Heart right ventricle (tissue), 16 donors: Measurements from ENCODE around the gene ATP6V0E1. TPM values are rescaled to one million over a fixed set of nuclear protein-coding genes. Genes with fewer than 3 reads are reported as not detected.

Experiments used
- ATAC-seq, 8 donors: fragments of 200-7000 bp; cut with Tn5 transposase; one replicate each; pipeline ENCODE4 v1.9.1; 2020; ENCODE audit warnings: mild to moderate bottlenecking in 8 of 8, moderate library complexity in 8 of 8, moderate number of reproducible peaks in 1 of 8
- DNase-seq, 2 donors: peaks; one replicate each; pipeline ENCODE4 v3.0.0-alpha.2; 2020
- H3K27ac ChIP-seq, 10 donors: fragments of 200-600 bp; sonication (generic) in 2 of 10; one replicate each; pipeline versions ENCODE4 v1.5.0 to v1.8.0; 2020 to 2022; ENCODE audit warnings: mild to moderate bottlenecking in 3 of 10
- H3K27me3 ChIP-seq, 7 donors: fragments of 200-600 bp; one replicate each; pipeline ENCODE4 v1.8.0; 2021 to 2022; ENCODE audit warnings: mild to moderate bottlenecking in 2 of 7
- H3K36me3 ChIP-seq, 9 donors: fragments of 200-600 bp; sonication (generic) in 1 of 9; one replicate each; pipeline versions ENCODE4 v1.5.0 to v1.8.0; 2020 to 2022; ENCODE audit warnings: mild to moderate bottlenecking in 2 of 9
- H3K4me1 ChIP-seq, 9 donors: fragments of 200-600 bp; sonication (generic) in 1 of 9; one replicate each; pipeline versions ENCODE4 v1.5.0 to v1.8.0; 2020 to 2022; ENCODE audit warnings: mild to moderate bottlenecking in 4 of 9
- H3K4me3 ChIP-seq, 10 donors: fragments of 200-600 bp; sonication (generic) in 2 of 10; one replicate each; pipeline versions ENCODE4 v1.5.0 to v1.8.0; 2020 to 2022; ENCODE audit warnings: mild to moderate bottlenecking in 7 of 10, moderate library complexity in 2 of 10
- H3K9me3 ChIP-seq, 11 donors: fragments of 200-600 bp in 10 of 11; sonication (generic) in 2 of 11; one replicate each; pipeline versions ENCODE4 v1.5.0 to v1.8.0; 2013 to 2022; ENCODE audit warnings: mild to moderate bottlenecking in 2 of 11, control low read depth in 1 of 11, moderate library complexity in 1 of 11
- WGBS, 2 donors: extraction: QIAGEN DNeasy Blood & Tissue Kit; methylation state at CpG; one replicate each; pipeline ENCODE4 v1.1.7; 2013; ENCODE audit warnings: inconsistent platforms in 1 of 2; 5-methylcytosine and 5-hydroxymethylcytosine counted together
- intact Hi-C, 10 donors: fragments of 100-400 bp; cut with DNase I; formaldehyde crosslinking; loops; one replicate each; pipeline versions ENCODE4 v1.11.1 to v1.14.2; 2022
- polyA plus RNA-seq, 2 donors: library from polyadenylated mRNA; stranded (reverse); fragments of 200-250 nt; gene quantifications; one replicate each; pipeline ENCODE4 v1.2.3, GENCODE V29; 2013
- total RNA-seq, 10 donors: library from RNA; stranded (reverse); fragmentation: NEBNext Ultra II Directional in 3 of 10; extraction: Animal tissue kit (Norgen Biotek cat#: 25700) in 3 of 10; gene quantifications; one replicate each; pipeline versions ENCODE4 v1.2.1 to v1.2.4, GENCODE V29; 2021 to 2023
- TF ChIP-seq, protein P1 (sequence below), 9 donors: fragments of 200-600 bp; sonication (generic) in 2 of 9; IDR thresholded peaks; one replicate each; pipeline versions ENCODE4 v1.5.0 to v1.8.0; 2021 to 2022; ENCODE audit warnings: antibody characterized with exemption in 9 of 9, mild to moderate bottlenecking in 5 of 9, moderate library complexity in 1 of 9
- donor health status: Arrhythmogenic right ventricular cardiomyopathy.
- donor health status: ischemic (EF 13 %, LVEDD 7.1; RV severe dilation, severe dysfunction).
- donor health status: healthy with polysubstance abuse.
- donor health status: DM: no; HTN: yes; CAD: no.
- donor health status: DM: no; HTN: no; CAD: no.
- donor health status: ischemic (EF 25% LVEDD 6.9; RV normal size, moderate dysfunction).
- donor health status: ischemic (EF 25% LVEDD 5.7; RV mildly dilated, moderate dysfunction).
- donor health status: healthy.
- donor health status: DM: yes; HTN: yes; CAD: no.
- donor health status: Ischemic cardiomyopathy.
- donor health status: ischemic (EF 35%, LVEDD 5.7; RV mildly dilated, moderate dysfunction).
- donor health status: nonischemic (EF 11% LVEDD 7.7; RV severe dilation, severe dysfunction).
- donor health status: DM: yes; HTN: yes; CAD: no.
- donor health status: PGD.
- donor health status: ischemic (EF 29% LVEDD 5.4; RV normal size, mild dysfunction).
- donor health status: nonischemic (EF 23%, LVEDD 6.1; RV moderate dilation, normal function).

ATP6V0E1 gene
- total and polyA plus RNA-seq, 12 donors, result 134 to 271 (median 194) TPM

DNA sequence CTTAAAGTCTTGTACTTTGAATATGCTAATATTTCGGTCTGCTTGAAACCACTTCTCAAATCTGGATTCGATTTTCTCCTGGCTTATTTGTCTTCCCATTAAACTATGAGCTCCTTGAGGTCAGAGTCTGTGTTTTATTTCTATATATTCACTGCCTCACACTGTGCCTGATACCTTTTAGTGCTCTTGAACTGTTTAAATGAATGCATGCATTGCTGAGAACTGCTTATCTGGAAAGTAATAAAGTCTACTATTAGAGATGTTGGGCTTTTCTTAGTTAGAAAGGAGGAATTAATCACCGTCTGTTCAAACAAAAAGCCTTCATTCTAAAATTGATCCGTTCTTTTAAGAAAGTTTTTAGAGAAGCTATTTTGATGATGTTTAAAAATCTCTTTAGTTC lies 78.6 kb downstream of the ATP6V0E1 start:
- Histone ChIP-seq H3K4me3 (no peak overlapping the region), H3K36me3 (peaks cover 0 to 16% (median 0%) of the 10 kb centered on the region in 9 donors), H3K4me1 (peaks cover 0 to 73% (median 46%) of the 10 kb centered on the region in 9 donors), H3K27me3 (no peaks in the 10 kb centered on the region), H3K27ac (peak overlapping the region in 1 of 10 donors; percentile 3), H3K9me3 (no peaks in the 10 kb centered on the region)
- intact Hi-C loops, result loop anchor here in 1 of 10 donors (10.0 kb wide), 1 partner anchor 63 kb away; no protein-coding TSS in a partner anchor
- DNase-seq, result no peak
- TF ChIP-seq, protein P1, sequence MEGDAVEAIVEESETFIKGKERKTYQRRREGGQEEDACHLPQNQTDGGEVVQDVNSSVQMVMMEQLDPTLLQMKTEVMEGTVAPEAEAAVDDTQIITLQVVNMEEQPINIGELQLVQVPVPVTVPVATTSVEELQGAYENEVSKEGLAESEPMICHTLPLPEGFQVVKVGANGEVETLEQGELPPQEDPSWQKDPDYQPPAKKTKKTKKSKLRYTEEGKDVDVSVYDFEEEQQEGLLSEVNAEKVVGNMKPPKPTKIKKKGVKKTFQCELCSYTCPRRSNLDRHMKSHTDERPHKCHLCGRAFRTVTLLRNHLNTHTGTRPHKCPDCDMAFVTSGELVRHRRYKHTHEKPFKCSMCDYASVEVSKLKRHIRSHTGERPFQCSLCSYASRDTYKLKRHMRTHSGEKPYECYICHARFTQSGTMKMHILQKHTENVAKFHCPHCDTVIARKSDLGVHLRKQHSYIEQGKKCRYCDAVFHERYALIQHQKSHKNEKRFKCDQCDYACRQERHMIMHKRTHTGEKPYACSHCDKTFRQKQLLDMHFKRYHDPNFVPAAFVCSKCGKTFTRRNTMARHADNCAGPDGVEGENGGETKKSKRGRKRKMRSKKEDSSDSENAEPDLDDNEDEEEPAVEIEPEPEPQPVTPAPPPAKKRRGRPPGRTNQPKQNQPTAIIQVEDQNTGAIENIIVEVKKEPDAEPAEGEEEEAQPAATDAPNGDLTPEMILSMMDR (IDR thresholded peaks at IDR 0.05), result no peak
- ATAC-seq, result no peak
- 84 to 90% methylated on average over 4 of the region's 4 CpGs for WGBS, 2 donors

DNA sequence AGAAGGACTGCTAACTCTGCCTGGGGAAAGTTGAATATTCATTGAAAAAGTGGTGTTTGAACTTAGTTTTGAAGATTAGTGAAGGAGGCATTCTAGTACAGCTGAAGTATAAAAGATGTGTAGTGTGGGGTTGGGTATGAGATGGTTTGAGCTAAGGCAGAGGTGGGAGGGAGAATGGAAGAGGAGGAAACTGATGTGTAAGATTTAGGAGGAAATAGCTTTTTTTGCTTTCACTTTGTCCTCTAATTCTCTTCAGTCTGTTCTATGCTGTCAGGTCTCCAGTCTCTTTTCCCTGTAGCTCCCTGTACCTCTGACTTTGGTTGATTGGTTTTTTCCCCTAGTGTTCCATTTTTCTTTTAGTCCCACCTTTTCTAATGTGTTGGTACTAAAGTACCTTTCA lies 81.6 kb downstream of the ATP6V0E1 start:
- H3K27ac ChIP-seq, result peak overlapping the region in 2 of 10 donors; percentile 6 to 17
- no peaks in the 10 kb centered on the region for H3K9me3 ChIP-seq
- TF ChIP-seq, protein P1 (IDR thresholded peaks at IDR 0.05), result no peak
- no peak overlapping the region for H3K4me3 ChIP-seq
- no peaks in the 10 kb centered on the region for H3K27me3 ChIP-seq
- ATAC-seq (no peak), DNase-seq (no peak)
- H3K36me3 ChIP-seq, result peaks cover 0 to 16% (median 0%) of the 10 kb centered on the region in 9 donors
- H3K4me1 ChIP-seq, result peaks cover 0 to 68% (median 33%) of the 10 kb centered on the region in 9 donors
- intact Hi-C loops, result loop anchor here in 1 of 10 donors (10.0 kb wide), 1 partner anchor 60 kb away; no protein-coding TSS in a partner anchor

DNA sequence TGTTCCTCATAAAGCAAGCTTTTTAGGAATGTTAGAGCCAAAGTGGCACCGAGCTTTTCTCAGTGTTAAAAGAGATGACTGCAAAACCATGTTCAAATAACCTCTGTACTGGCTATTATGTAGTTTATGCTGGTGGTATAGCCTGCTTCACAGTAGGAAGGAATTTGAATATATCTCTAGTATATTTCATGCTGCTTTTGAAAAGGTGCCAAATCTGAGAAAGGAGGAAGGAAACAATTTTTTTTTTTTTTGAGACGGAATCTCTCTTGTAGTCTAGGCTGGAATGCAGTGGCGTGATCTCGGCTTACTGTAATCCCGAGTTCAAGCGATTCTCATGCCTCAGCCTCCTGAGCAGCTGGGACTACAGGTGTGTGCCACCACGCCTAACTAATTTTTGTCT lies 86.1 kb downstream of the ATP6V0E1 start:
- ATAC-seq, result peak in 2 of 8 donors; percentile 11 to 31
- WGBS, 2 donors, result 59 to 74% methylated on average over 7 of the region's 7 CpGs
- Histone ChIP-seq H3K9me3 (no peaks in the 10 kb centered on the region), H3K36me3 (peaks cover 0 to 2% (median 0%) of the 10 kb centered on the region in 9 donors), H3K27ac (no peak overlapping the region), H3K4me3 (no peak overlapping the region), H3K27me3 (no peaks in the 10 kb centered on the region), H3K4me1 (peaks cover 0 to 60% (median 33%) of the 10 kb centered on the region in 9 donors)
- intact Hi-C loops, result loop anchor here in 1 of 10 donors (10.0 kb wide), 1 partner anchor 55 kb away; no protein-coding TSS in a partner anchor
- DNase-seq, result no peak
- TF ChIP-seq, protein P1 (IDR thresholded peaks at IDR 0.05), result no peak

GRCh38 chr5:173075137-173075843 lies 91.7 kb downstream of the ATP6V0E1 start:
- WGBS, 2 donors, result 74 to 84% methylated on average over 5 of the region's 5 CpGs
- no peak overlapping the region for H3K27ac ChIP-seq
- no peaks in the 10 kb centered on the region for H3K36me3 ChIP-seq
- peaks cover 0 to 7% (median 0%) of the 10 kb centered on the region in 11 donors for H3K9me3 ChIP-seq
- DNase-seq, result no peak
- H3K4me3 ChIP-seq, result no peak overlapping the region
- no peaks in the 10 kb centered on the region for H3K27me3 ChIP-seq
- intact Hi-C loops, result no loop called here
- ATAC-seq, result no peak
- peaks cover 0 to 58% (median 26%) of the 10 kb centered on the region in 9 donors for H3K4me1 ChIP-seq
- TF ChIP-seq, protein P1 (IDR thresholded peaks at IDR 0.05), result no peak
